ENCODE measurements around the gene SLC35A5. TPM values are rescaled to one million over a fixed set of nuclear protein-coding genes. Genes with fewer than 3 reads are reported as not detected.
"Not testable (repeated sequence)": the region's sequence is repeated elsewhere in the genome, so short reads cannot be mapped to it uniquely, and the experiment has no call there.

SLC35A5 gene, protein sequence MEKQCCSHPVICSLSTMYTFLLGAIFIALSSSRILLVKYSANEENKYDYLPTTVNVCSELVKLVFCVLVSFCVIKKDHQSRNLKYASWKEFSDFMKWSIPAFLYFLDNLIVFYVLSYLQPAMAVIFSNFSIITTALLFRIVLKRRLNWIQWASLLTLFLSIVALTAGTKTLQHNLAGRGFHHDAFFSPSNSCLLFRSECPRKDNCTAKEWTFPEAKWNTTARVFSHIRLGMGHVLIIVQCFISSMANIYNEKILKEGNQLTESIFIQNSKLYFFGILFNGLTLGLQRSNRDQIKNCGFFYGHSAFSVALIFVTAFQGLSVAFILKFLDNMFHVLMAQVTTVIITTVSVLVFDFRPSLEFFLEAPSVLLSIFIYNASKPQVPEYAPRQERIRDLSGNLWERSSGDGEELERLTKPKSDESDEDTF
- 10 to 100 TPM; 51.4 to 54.9 TPM for total RNA-seq
- 64.2 TPM for polyA plus RNA-seq (ENCODE audit: insufficient read depth, low read depth, low replicate concordance)
- long read RNA-seq, donor 1, full-length matches to known transcripts: 16 of 24 reads
- long read RNA-seq, donor 1, partial matches to known transcripts: 8 of 24 reads
- long read RNA-seq, donor 1, other reads (novel, unspliced or antisense): 0 of 24 reads
- long read RNA-seq, donor 2, full-length matches to known transcripts: 11 of 43 reads
- long read RNA-seq, donor 2, partial matches to known transcripts: 32 of 43 reads
- long read RNA-seq, donor 2, other reads (novel, unspliced or antisense): 0 of 43 reads

DNA sequence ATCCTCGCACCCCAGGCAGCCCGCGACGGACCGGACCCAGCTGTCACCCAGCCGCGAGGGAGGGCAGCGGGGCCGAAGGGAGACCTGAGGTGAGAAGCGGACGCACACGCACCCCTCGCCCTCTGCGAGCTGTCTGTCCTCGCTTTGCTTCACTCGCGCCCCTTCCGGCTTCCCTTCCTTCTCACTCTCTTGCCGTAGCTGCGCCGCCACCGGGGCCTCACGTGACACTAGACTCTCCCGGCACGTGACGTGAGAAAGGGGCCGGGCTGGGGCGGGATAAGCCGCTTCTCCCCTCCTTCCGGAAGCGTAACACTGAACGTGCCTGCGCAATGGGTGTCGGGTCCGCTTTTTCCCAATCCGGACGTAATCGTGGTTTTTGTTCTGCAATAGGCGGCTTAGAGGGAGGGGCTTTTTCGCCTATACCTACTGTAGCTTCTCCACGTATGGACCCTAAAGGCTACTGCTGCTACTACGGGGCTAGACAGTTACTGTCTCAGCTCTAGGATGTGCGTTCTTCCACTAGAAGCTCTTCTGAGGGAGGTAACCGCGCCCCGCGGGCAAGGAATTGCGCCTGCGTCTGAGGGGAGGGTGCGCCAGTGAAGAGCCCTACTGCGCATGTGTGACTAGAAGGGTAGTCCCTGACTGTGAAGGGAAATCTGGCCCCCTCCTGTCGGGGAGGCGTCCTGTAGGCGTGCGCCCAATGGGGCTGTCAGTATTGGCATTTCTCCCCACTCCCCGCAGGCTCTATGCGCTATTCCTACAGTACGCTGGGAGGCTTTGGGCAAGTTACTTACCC lies at the start of gene SLC35A5, which contains the start of gene ATG3:
SLC35A5 (plus strand) TSS at position 312 of the 796 bp plus-strand sequence. CDS start 1,359 bp downstream, outside the sequence.
ATG3 (minus strand) TSS at position 229 of the 796 bp plus-strand sequence. CDS start 434 bp downstream, outside the sequence.
- peak within 1 kb of the TSS; percentile 97 for H3K27ac ChIP-seq
- peak; percentile 98 for DNase-seq
- intact Hi-C loops (cut with DNase I; ENCODE audit: low total_unique reads): no loop called here
- no peaks in the 10 kb centered on the region for H3K9me3 ChIP-seq
- WGBS, 2 donors: 0 to 1% methylated on average over 40 to 56 of the region's 58 CpGs
- H3K27me3 ChIP-seq: no peaks in the 10 kb centered on the region
- H3K4me1 ChIP-seq: peaks cover 23% of the 10 kb centered on the region
- TF ChIP-seq, protein P1, sequence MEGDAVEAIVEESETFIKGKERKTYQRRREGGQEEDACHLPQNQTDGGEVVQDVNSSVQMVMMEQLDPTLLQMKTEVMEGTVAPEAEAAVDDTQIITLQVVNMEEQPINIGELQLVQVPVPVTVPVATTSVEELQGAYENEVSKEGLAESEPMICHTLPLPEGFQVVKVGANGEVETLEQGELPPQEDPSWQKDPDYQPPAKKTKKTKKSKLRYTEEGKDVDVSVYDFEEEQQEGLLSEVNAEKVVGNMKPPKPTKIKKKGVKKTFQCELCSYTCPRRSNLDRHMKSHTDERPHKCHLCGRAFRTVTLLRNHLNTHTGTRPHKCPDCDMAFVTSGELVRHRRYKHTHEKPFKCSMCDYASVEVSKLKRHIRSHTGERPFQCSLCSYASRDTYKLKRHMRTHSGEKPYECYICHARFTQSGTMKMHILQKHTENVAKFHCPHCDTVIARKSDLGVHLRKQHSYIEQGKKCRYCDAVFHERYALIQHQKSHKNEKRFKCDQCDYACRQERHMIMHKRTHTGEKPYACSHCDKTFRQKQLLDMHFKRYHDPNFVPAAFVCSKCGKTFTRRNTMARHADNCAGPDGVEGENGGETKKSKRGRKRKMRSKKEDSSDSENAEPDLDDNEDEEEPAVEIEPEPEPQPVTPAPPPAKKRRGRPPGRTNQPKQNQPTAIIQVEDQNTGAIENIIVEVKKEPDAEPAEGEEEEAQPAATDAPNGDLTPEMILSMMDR (IDR thresholded peaks at IDR 0.05): peak in 1 of 3 experiments; percentile 17
- TF ChIP-seq POLR2A (IDR thresholded peaks at IDR 0.05): peak; percentile 30
- H3K36me3 ChIP-seq (ENCODE audit: low read depth, missing control alignments): no peaks in the 10 kb centered on the region
- peak within 1 kb of the TSS; percentile 96 to 100 for H3K4me3 ChIP-seq

- Histone ChIP-seq H3K4me3 (no peak overlapping the region), H3K4me1 (no peaks in the 10 kb centered on the region), H3K36me3 (ENCODE audit: low read depth, missing control alignments) (no peaks in the 10 kb centered on the region), H3K27ac (no peak overlapping the region), H3K27me3 (no peaks in the 10 kb centered on the region), H3K9me3 (no peaks in the 10 kb centered on the region)
- DNase-seq: no peak
- intact Hi-C loops (cut with DNase I; ENCODE audit: low total_unique reads): no loop called here
- TF ChIP-seq, protein P1 (IDR thresholded peaks at IDR 0.05): no peak
- no peak for TF ChIP-seq POLR2A (IDR thresholded peaks at IDR 0.05)
Measured at GRCh38 chr3:112512320-112512719, 49.5 kb upstream of the SLC35A5 start.

GRCh38 chr3:112514527-112515128 lies 47.2 kb upstream of the SLC35A5 start:
- 55 to 69% methylated on average over 2 of the region's 2 CpGs for WGBS, 2 donors
- Histone ChIP-seq H3K27me3 (no peaks in the 10 kb centered on the region), H3K27ac (no peak overlapping the region), H3K9me3 (no peaks in the 10 kb centered on the region), H3K4me1 (no peaks in the 10 kb centered on the region), H3K4me3 (no peak overlapping the region), H3K36me3 (ENCODE audit: low read depth, missing control alignments) (no peaks in the 10 kb centered on the region)
- no peak for TF ChIP-seq POLR2A (IDR thresholded peaks at IDR 0.05)
- TF ChIP-seq, protein P1 (IDR thresholded peaks at IDR 0.05): no peak
- no peak for DNase-seq
- intact Hi-C loops (cut with DNase I; ENCODE audit: low total_unique reads): no loop called here

- not testable (repeated sequence) for DNase-seq
- WGBS, 2 donors: 68 to 72% methylated on average over 3 of the region's 3 CpGs
Measured at GRCh38 chr3:112518970-112519369, 42.9 kb upstream of the SLC35A5 start.

More at GRCh38 chr3:112518970-112519369, 42.9 kb upstream of the SLC35A5 start:
- H3K27ac ChIP-seq; H3K4me3 ChIP-seq; H3K4me1 ChIP-seq; H3K36me3 ChIP-seq (ENCODE audit: low read depth, missing control alignments); intact Hi-C loops (cut with DNase I; ENCODE audit: low total_unique reads); H3K9me3 ChIP-seq; H3K27me3 ChIP-seq: not testable (repeated sequence)

All from testis (tissue), 5 donors.